Glutamatergic neuron (in vitro differentiated cells): ENCODE data around the gene CA7. TPM values are rescaled to one million over a fixed set of nuclear protein-coding genes. Genes with fewer than 3 reads are reported as not detected.

Experiments used
- DNase-seq: peaks from one replicate; pipeline ENCODE4 v3.0.0; 2022
- H3K27ac Mint-ChIP-seq: one replicate; pipeline ENCODE4 v1.8.0; 2020; ENCODE audit warnings: mild to moderate bottlenecking, mixed read lengths, inconsistent platforms; ENCODE audit not compliant: unreplicated experiment
- H3K27me3 Mint-ChIP-seq: one replicate; pipeline ENCODE4 v1.8.0; 2020; ENCODE audit warnings: mild to moderate bottlenecking, moderate library complexity, mixed read lengths, inconsistent platforms; ENCODE audit not compliant: unreplicated experiment
- H3K36me3 Mint-ChIP-seq: one replicate; pipeline ENCODE4 v1.8.0; 2020; ENCODE audit warnings: mild to moderate bottlenecking, mixed read lengths, inconsistent platforms; ENCODE audit not compliant: unreplicated experiment
- H3K4me1 Mint-ChIP-seq: one replicate; pipeline ENCODE4 v1.8.0; 2020; ENCODE audit warnings: mild to moderate bottlenecking, low read depth, mixed read lengths, inconsistent platforms; ENCODE audit not compliant: unreplicated experiment
- H3K4me3 Mint-ChIP-seq: one replicate; pipeline ENCODE4 v1.8.0; 2020; ENCODE audit warnings: mild to moderate bottlenecking, mixed read lengths, inconsistent platforms; ENCODE audit not compliant: unreplicated experiment
- H3K9me3 Mint-ChIP-seq: one replicate; pipeline ENCODE4 v1.8.0; 2020; ENCODE audit warnings: mild to moderate bottlenecking, moderate library complexity, mixed read lengths, inconsistent platforms; ENCODE audit not compliant: unreplicated experiment
- CTCF ChIP-seq: fragments of 200-600 bp; sonication (generic); IDR thresholded peaks from one replicate; pipeline ENCODE4 v1.5.0; 2021; ENCODE audit not compliant: partially characterized antibody, unreplicated experiment
- total RNA-seq: library from RNA; stranded (reverse); fragmentation: NEBNext Ultra II Directional; extraction: Animal tissue kit (Norgen Biotek cat#: 25700); gene quantifications from one replicate; pipeline ENCODE4 v1.2.1, GENCODE V29; 2021; ENCODE audit not compliant: unreplicated experiment

The CA7 gene
- total RNA-seq, 1 donor from 2014 or later: 0.64 TPM

- peak overlapping the region; percentile 77 for H3K4me3 Mint-ChIP-seq
- no peak for TF ChIP-seq CTCF
- peaks cover 4% of the 10 kb centered on the region for H3K9me3 Mint-ChIP-seq
- H3K27me3 Mint-ChIP-seq: peaks cover 18% of the 10 kb centered on the region
- no peak overlapping the region for H3K27ac Mint-ChIP-seq
- H3K4me1 Mint-ChIP-seq: peaks cover 14% of the 10 kb centered on the region
- no peak for DNase-seq
- H3K36me3 Mint-ChIP-seq: no peaks in the 10 kb centered on the region
Observed at GRCh38 chr16:66844009-66844341, 239 bp upstream of the CA7 start.

DNA sequence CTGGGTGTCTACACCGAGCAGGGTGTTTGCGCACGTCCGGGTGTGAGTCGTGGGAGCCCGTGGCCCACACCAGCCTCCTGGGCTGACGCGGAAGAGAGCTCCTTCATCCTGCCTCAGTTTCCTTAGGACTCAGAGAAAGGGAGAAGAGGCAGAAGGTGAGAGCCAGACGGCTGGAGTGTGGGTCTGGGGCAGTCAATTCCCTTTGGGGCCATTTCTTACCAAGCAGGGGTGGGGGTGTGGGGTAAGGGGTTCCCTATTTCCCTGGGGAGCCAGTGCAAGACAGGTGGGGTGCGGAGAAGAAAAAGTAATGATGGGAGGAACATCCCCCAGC is 831 bp downstream of the CA7 start:
- DNase-seq: no peak
- peak overlapping the region; percentile 64 for H3K4me3 Mint-ChIP-seq
- no peaks in the 10 kb centered on the region for H3K36me3 Mint-ChIP-seq
- peak overlapping the region; percentile 62 for H3K27ac Mint-ChIP-seq
- H3K27me3 Mint-ChIP-seq: peaks cover 16% of the 10 kb centered on the region
- H3K9me3 Mint-ChIP-seq: peaks cover 4% of the 10 kb centered on the region
- TF ChIP-seq CTCF: no peak
- peaks cover 14% of the 10 kb centered on the region for H3K4me1 Mint-ChIP-seq

- no peaks in the 10 kb centered on the region for H3K36me3 Mint-ChIP-seq
- peak overlapping the region; percentile 64 for H3K4me3 Mint-ChIP-seq
- H3K9me3 Mint-ChIP-seq: peaks cover 4% of the 10 kb centered on the region
- peak; percentile 53 for DNase-seq
- peak overlapping the region; percentile 62 for H3K27ac Mint-ChIP-seq
- peaks cover 14% of the 10 kb centered on the region for H3K4me1 Mint-ChIP-seq
- TF ChIP-seq CTCF: no peak
- H3K27me3 Mint-ChIP-seq: peaks cover 16% of the 10 kb centered on the region
Observed at GRCh38 chr16:66845791-66846221, 1.6 kb downstream of the CA7 start.

DNA sequence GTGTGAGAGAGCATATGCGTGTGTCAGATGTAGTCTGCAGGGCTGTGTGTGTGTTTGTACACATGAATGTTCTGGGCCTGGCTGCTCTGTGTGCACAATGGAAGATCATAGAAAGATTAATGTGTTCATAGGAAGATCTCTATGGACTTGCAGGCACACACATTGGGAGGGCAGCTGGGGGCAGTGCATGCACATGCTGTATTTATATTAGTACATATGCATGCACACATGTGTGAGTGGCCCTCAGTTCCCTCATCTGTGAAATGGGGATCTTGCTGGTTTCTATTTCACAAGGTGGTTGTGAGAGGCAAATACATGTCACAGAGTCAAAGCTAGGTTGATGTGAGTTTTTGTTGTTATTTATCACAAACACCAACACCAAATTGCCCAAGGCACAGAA is 2.1 kb downstream of the CA7 start:
- Mint-ChIP-seq H3K4me1 (peaks cover 14% of the 10 kb centered on the region), H3K4me3 (peak overlapping the region; percentile 17), H3K27me3 (peaks cover 16% of the 10 kb centered on the region), H3K27ac (peak overlapping the region; percentile 62), H3K36me3 (no peaks in the 10 kb centered on the region), H3K9me3 (peaks cover 4% of the 10 kb centered on the region)
- no peak for DNase-seq
- TF ChIP-seq CTCF: no peak

GRCh38 chr16:66846831-66847230 is 2.6 kb downstream of the CA7 start:
- Mint-ChIP-seq H3K27me3 (peaks cover 15% of the 10 kb centered on the region), H3K9me3 (peaks cover 4% of the 10 kb centered on the region), H3K4me3 (no peak overlapping the region), H3K27ac (no peak overlapping the region), H3K36me3 (no peaks in the 10 kb centered on the region), H3K4me1 (peaks cover 14% of the 10 kb centered on the region)
- no peak for TF ChIP-seq CTCF
- DNase-seq: no peak
